B cell (primary cell): ENCODE measurements around the gene ZNF211. TPM values are rescaled to one million over a fixed set of nuclear protein-coding genes. Genes with fewer than 3 reads are reported as not detected.

ENCODE experiments used
- ATAC-seq: fragments of 200-7000 bp; cut with Tn5 transposase; one replicate; pipeline ENCODE4 v1.10.0; 2021; ENCODE audit warnings: low read depth, mild to moderate bottlenecking, moderate number of reproducible peaks, moderate library complexity
- CTCF ChIA-PET: fragments of 350-600 bp; sonication (Branson Sonifier 250); formaldehyde crosslinking; loops from one replicate; lab custom pipeline; 2021; ENCODE audit warnings: antibody characterized with exemption, inconsistent platforms; lab: Charles Lee
- POLR2A ChIA-PET: fragments of 350-600 bp; sonication (Branson Sonifier 250); formaldehyde crosslinking; loops from one replicate; lab custom pipeline; 2021; ENCODE audit warnings: antibody characterized with exemption; lab: Charles Lee
- DNase-seq: peaks from one replicate; pipeline ENCODE4 v3.0.0; 2013
- H2AFZ ChIP-seq: 2 replicates; pipeline ENCODE4 v1.6.1; 2012; ENCODE audit warnings: mild to moderate bottlenecking, low read depth, low read length; ENCODE audit not compliant: insufficient read depth, poor library complexity, severe bottlenecking
- H3K27ac ChIP-seq, 2 donors: 1 replicate in 1 of 2; 2 replicates in 1 of 2; pipeline ENCODE4 v1.5.1; 2012 to 2013; ENCODE audit warnings: low read length in 2 of 2, mild to moderate bottlenecking in 2 of 2, moderate library complexity in 1 of 2
- H3K27me3 ChIP-seq, 4 experiments: fragments of 200-600 bp in 1 of 4; sonication (generic) in 1 of 4; replicated peaks in 1 of 4; 1 replicate in 2 of 4; 2 replicates in 2 of 4; pipeline versions ENCODE4 v1.6.1 to v1.7.0; 2013 to 2016; ENCODE audit warnings: low read length in 3 of 4, mild to moderate bottlenecking in 2 of 4, mixed read lengths in 1 of 4, moderate library complexity in 1 of 4; ENCODE audit not compliant: insufficient read depth in 4 of 4, control insufficient read depth in 3 of 4; ENCODE audit errors: control extremely low read depth in 1 of 4
- H3K36me3 ChIP-seq, 2 experiments: replicated peaks in 1 of 2; 1 replicate in 1 of 2; 2 replicates in 1 of 2; pipeline versions ENCODE4 v1.6.1 to v1.7.1; 2013; ENCODE audit warnings: low read length in 1 of 2; ENCODE audit not compliant: insufficient read depth in 2 of 2, control insufficient read depth in 1 of 2; ENCODE audit errors: control extremely low read depth in 1 of 2, extremely low read depth in 1 of 2
- H3K4me1 ChIP-seq, 2 donors: fragments of 200-600 bp in 1 of 2; sonication (generic) in 1 of 2; 1 replicate in 1 of 2; 2 replicates in 1 of 2; pipeline versions ENCODE4 v1.5.1 to v1.6.1; 2013 to 2017; ENCODE audit warnings: low read length in 2 of 2; ENCODE audit not compliant: control insufficient read depth in 2 of 2, insufficient read depth in 2 of 2
- H3K4me2 ChIP-seq: replicated peaks from 2 replicates; pipeline ENCODE3; 2012; ENCODE audit warnings: mild to moderate bottlenecking, low read depth, low read length; ENCODE audit not compliant: poor library complexity, severe bottlenecking
- H3K4me3 ChIP-seq, 5 experiments: fragments of 200-600 bp in 1 of 5; sonication (generic) in 1 of 5; 1 replicate in 3 of 5; 2 replicates in 2 of 5; pipeline versions ENCODE4 v1.5.1 to v1.7.0; 2011 to 2016; ENCODE audit warnings: low read length in 4 of 5, mild to moderate bottlenecking in 4 of 5, low read depth in 2 of 5, control low read depth in 1 of 5, moderate library complexity in 1 of 5; ENCODE audit not compliant: insufficient read depth in 1 of 5; ENCODE audit errors: control extremely low read depth in 1 of 5, extremely low read depth in 1 of 5
- H3K79me2 ChIP-seq: fragments of 200-600 bp; sonication (generic); one replicate; pipeline ENCODE4 v1.6.0; 2016; ENCODE audit warnings: low read length; ENCODE audit not compliant: control insufficient read depth, insufficient read depth
- H3K9ac ChIP-seq: fragments of 200-600 bp; sonication (generic); 2 replicates; pipeline ENCODE4 v1.6.1; 2017; ENCODE audit warnings: mild to moderate bottlenecking, low read length, moderate library complexity
- H3K9me3 ChIP-seq, 3 donors: one replicate each; pipeline versions ENCODE4 v1.6.1 to v1.7.1; 2013; ENCODE audit warnings: low read length in 2 of 3; ENCODE audit not compliant: control insufficient read depth in 2 of 3, insufficient read depth in 1 of 3; ENCODE audit errors: control extremely low read depth in 1 of 3
- H4K20me1 ChIP-seq: 2 replicates; pipeline ENCODE4 v1.6.0; 2012; ENCODE audit warnings: mild to moderate bottlenecking, low read length; ENCODE audit not compliant: insufficient read depth, control insufficient read depth, poor library complexity, severe bottlenecking
- H3K27ac Mint-ChIP-seq: one replicate; pipeline ENCODE4 v1.8.0; 2021; ENCODE audit warnings: mixed read lengths
- H3K27me3 Mint-ChIP-seq: one replicate; pipeline ENCODE4 v1.8.0; 2021; ENCODE audit warnings: mixed read lengths
- H3K4me1 Mint-ChIP-seq: one replicate; pipeline ENCODE4 v1.8.0; 2021; ENCODE audit warnings: mixed read lengths
- H3K4me3 Mint-ChIP-seq: one replicate; pipeline ENCODE4 v1.8.0; 2021; ENCODE audit warnings: mixed read lengths
- H3K9me3 Mint-ChIP-seq: one replicate; pipeline ENCODE4 v1.8.0; 2022; ENCODE audit warnings: mixed read lengths; ENCODE audit not compliant: insufficient read depth
- EZH2 ChIP-seq: IDR thresholded peaks from 2 replicates; pipeline ENCODE4 v1.6.1; 2012; ENCODE audit warnings: borderline replicate concordance, low read depth, mild to moderate bottlenecking, moderate library complexity, low read length; ENCODE audit not compliant: insufficient read depth, poor library complexity, severe bottlenecking
- WGBS: methylation state at CpG from one replicate; pipeline ENCODE4 v1.1.5; 2013; ENCODE audit warnings: missing lambda C conversion rate; ENCODE audit not compliant: insufficient coverage; 5-methylcytosine and 5-hydroxymethylcytosine counted together
- intact Hi-C: fragments of 100-400 bp; cut with micrococcal nuclease; formaldehyde crosslinking; loops from one replicate; pipeline ENCODE4 v1.10.0; 2022
- polyA plus RNA-seq: library from polyadenylated mRNA; depleted of rRNA; stranded (reverse); fragments of >200 nt; gene quantifications from 2 replicates; pipeline ENCODE4 v1.2.3, GENCODE V29; 2012
- total RNA-seq, 2 donors: library from RNA; stranded (reverse); fragments of 120-200 nt in 1 of 2; gene quantifications; 1 replicate in 1 of 2; 2 replicates in 1 of 2; pipeline versions ENCODE4 v1.2.3 to v1.2.4, GENCODE V29; 2013 to 2022
- TF ChIP-seq, protein P1 (sequence below): fragments of 200-600 bp; IDR thresholded peaks from one replicate; pipeline ENCODE4 v1.8.0; 2022; ENCODE audit warnings: antibody characterized with exemption, mild to moderate bottlenecking

The ZNF211 gene
- total and polyA plus RNA-seq, 2 donors (not counting 1 experiment from before 2014, with no cell fraction given) = 24.4 to 53.5 TPM

DNA sequence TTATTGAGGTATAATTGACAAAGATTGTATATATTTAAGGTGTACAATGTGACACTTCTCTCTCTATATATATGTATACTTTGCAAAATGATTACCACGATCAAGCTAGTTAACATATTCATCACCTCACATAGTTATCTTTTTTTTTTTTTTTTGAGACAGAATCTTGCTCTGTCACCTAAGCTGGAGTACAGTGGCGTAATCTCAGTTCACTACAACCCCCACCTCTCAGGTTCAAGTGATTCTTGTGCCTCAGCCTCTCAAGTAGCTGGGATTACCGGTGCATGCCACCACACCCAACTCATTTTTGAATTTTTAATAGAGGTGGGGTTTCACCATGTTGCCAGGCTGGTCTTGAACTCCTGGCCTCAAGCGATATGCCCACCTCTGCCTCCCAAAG is 39.5 kb downstream of the ZNF211 start:
- H3K36me3 ChIP-seq = no peaks in the 10 kb centered on the region
- Mint-ChIP-seq H3K9me3 (no peaks in the 10 kb centered on the region), H3K27me3 (peaks cover 30% of the 10 kb centered on the region), H3K4me3 (no peak overlapping the region), H3K27ac (no peak overlapping the region), H3K4me1 (no peaks in the 10 kb centered on the region)
- H3K9ac ChIP-seq = no peak overlapping the region
- TF ChIP-seq, protein P1, sequence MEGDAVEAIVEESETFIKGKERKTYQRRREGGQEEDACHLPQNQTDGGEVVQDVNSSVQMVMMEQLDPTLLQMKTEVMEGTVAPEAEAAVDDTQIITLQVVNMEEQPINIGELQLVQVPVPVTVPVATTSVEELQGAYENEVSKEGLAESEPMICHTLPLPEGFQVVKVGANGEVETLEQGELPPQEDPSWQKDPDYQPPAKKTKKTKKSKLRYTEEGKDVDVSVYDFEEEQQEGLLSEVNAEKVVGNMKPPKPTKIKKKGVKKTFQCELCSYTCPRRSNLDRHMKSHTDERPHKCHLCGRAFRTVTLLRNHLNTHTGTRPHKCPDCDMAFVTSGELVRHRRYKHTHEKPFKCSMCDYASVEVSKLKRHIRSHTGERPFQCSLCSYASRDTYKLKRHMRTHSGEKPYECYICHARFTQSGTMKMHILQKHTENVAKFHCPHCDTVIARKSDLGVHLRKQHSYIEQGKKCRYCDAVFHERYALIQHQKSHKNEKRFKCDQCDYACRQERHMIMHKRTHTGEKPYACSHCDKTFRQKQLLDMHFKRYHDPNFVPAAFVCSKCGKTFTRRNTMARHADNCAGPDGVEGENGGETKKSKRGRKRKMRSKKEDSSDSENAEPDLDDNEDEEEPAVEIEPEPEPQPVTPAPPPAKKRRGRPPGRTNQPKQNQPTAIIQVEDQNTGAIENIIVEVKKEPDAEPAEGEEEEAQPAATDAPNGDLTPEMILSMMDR = no peak
- no peak for TF ChIP-seq EZH2
- no peaks in the 10 kb centered on the region for H3K9me3 ChIP-seq
- no peak overlapping the region for H3K4me3 ChIP-seq
- no peak for ATAC-seq
- no peaks in the 10 kb centered on the region for H3K4me1 ChIP-seq
- H3K4me2 ChIP-seq = no peak overlapping the region
- H2AFZ ChIP-seq = no peak overlapping the region
- peaks cover 0 to 9% (median 0%) of the 10 kb centered on the region in 4 experiments for H3K27me3 ChIP-seq
- H3K79me2 ChIP-seq = no peaks in the 10 kb centered on the region
- ChIA-PET CTCF (interaction anchor here (1.3 kb wide), 1 partner anchor 9 kb away, joined by 4 read pairs; the partner anchor contains the start of gene ZNF551), POLR2A (no interaction called here)
- no CpG with 5 or more reads among the region's 4 CpGs for WGBS
- intact Hi-C loops = no loop called here
- no peak for DNase-seq
- H4K20me1 ChIP-seq = no peaks in the 10 kb centered on the region
- no peak overlapping the region for H3K27ac ChIP-seq

GRCh38 chr19:57675881-57676280 is 42.9 kb downstream of the ZNF211 start:
- no peak overlapping the region for H2AFZ ChIP-seq
- no peak overlapping the region for H3K4me3 Mint-ChIP-seq
- WGBS = no CpG with 5 or more reads among the region's 2 CpGs
- H3K79me2 ChIP-seq = no peaks in the 10 kb centered on the region
- H3K4me1 Mint-ChIP-seq = no peaks in the 10 kb centered on the region
- no peak overlapping the region for H3K27ac ChIP-seq
- peaks cover 0 to 1% (median 0%) of the 10 kb centered on the region in 3 donors for H3K9me3 ChIP-seq
- H3K9me3 Mint-ChIP-seq = peaks cover 2% of the 10 kb centered on the region
- TF ChIP-seq, protein P1 = no peak
- TF ChIP-seq EZH2 = no peak
- no peaks in the 10 kb centered on the region for H3K4me1 ChIP-seq
- H3K4me3 ChIP-seq = no peak overlapping the region
- ChIA-PET CTCF (no interaction called here), POLR2A (no interaction called here)
- H3K27me3 Mint-ChIP-seq = peaks cover 37% of the 10 kb centered on the region
- H3K27me3 ChIP-seq = peaks cover 0 to 4% (median 2%) of the 10 kb centered on the region in 4 experiments
- H3K36me3 ChIP-seq = no peaks in the 10 kb centered on the region
- H3K4me2 ChIP-seq = no peak overlapping the region
- H3K9ac ChIP-seq = no peak overlapping the region
- intact Hi-C loops = no loop called here
- DNase-seq = no peak
- ATAC-seq = no peak
- no peaks in the 10 kb centered on the region for H4K20me1 ChIP-seq
- H3K27ac Mint-ChIP-seq = no peak overlapping the region
